Thymus (tissue), 14 donors: ENCODE data around the gene ANKRD18A. TPM values are rescaled to one million over a fixed set of nuclear protein-coding genes. Genes with fewer than 3 reads are reported as not detected.

Experiments
- DNase-seq, 9 donors: peaks; one replicate each; pipeline ENCODE4 v3.0.0-alpha.2; 2013; ENCODE audit warnings: low spot score in 9 of 9, low read depth in 6 of 9, missing footprints in 1 of 9
- H3K27ac ChIP-seq, 2 donors: one replicate each; pipeline ENCODE4 v1.5.1; 2013; ENCODE audit warnings: control low read depth in 1 of 2, low read depth in 1 of 2, low read length in 1 of 2, mild to moderate bottlenecking in 1 of 2, moderate library complexity in 1 of 2
- H3K27me3 ChIP-seq, 2 donors: one replicate each; pipeline ENCODE4 v1.5.1; 2013; ENCODE audit warnings: low read length in 1 of 2; ENCODE audit not compliant: control insufficient read depth in 2 of 2, insufficient read depth in 1 of 2
- H3K36me3 ChIP-seq, 2 donors: one replicate each; pipeline ENCODE4 v1.5.1; 2013; ENCODE audit warnings: low read length in 1 of 2, mild to moderate bottlenecking in 1 of 2, moderate library complexity in 1 of 2; ENCODE audit not compliant: control insufficient read depth in 2 of 2, insufficient read depth in 2 of 2
- H3K4me1 ChIP-seq, 2 donors: one replicate each; pipeline ENCODE4 v1.5.1; 2013; ENCODE audit warnings: low read length in 2 of 2; ENCODE audit not compliant: control insufficient read depth in 2 of 2, insufficient read depth in 2 of 2
- H3K4me3 ChIP-seq, 2 donors: one replicate each; pipeline ENCODE4 v1.5.1; 2013; ENCODE audit warnings: low read length in 2 of 2, control low read depth in 1 of 2, mild to moderate bottlenecking in 1 of 2
- H3K9me3 ChIP-seq, 2 donors: one replicate each; pipeline ENCODE4 v1.5.1; 2013; ENCODE audit warnings: low read length in 1 of 2, mild to moderate bottlenecking in 1 of 2; ENCODE audit not compliant: control insufficient read depth in 2 of 2, insufficient read depth in 1 of 2
- WGBS: extraction: QIAGEN DNeasy Blood & Tissue Kit; methylation state at CpG from one replicate; pipeline ENCODE4 v1.1.7; 2013; 5-methylcytosine and 5-hydroxymethylcytosine counted together
- long read RNA-seq, 10 donors: transcript quantifications; one replicate each; lab custom pipeline, GENCODE V29; 2026
- polyA plus RNA-seq: library from polyadenylated mRNA; stranded (reverse); fragments of 200-250 nt; gene quantifications from one replicate; pipeline ENCODE4 v1.2.3, GENCODE V29; 2013
- total RNA-seq: library from RNA; stranded (reverse); fragments of 120-200 nt; gene quantifications from one replicate; pipeline ENCODE4 v1.2.4, GENCODE V29; 2013
- donor health status: healthy.

ANKRD18A gene
- total RNA-seq (2.8 TPM), polyA plus RNA-seq (9.2 TPM)
- long read RNA-seq, donor 1, result 0 reads
- long read RNA-seq, donor 2, result 0 reads
- long read RNA-seq, donor 3, result 0 reads
- long read RNA-seq, donor 4, result 0 reads
- long read RNA-seq, donor 5, result 0 reads
- long read RNA-seq, donor 6, result 0 reads
- long read RNA-seq, donor 7, result 0 reads
- long read RNA-seq, donor 8, result 0 reads
- long read RNA-seq, donor 9, result 0 reads
- long read RNA-seq, donor 10, result 0 reads

GRCh38 chr9:38620483-38621433 lies at the start of gene ANKRD18A:
ANKRD18A (minus strand) TSS chr9:38620596; CDS start chr9:38620285, 311 bp downstream.
- WGBS, result 2% methylated on average over 76 of the region's 76 CpGs
- H3K9me3 ChIP-seq, result peaks cover 0 to 1% of the 10 kb centered on the region in 2 donors
- peaks cover 31 to 49% of the 10 kb centered on the region in 2 donors for H3K27me3 ChIP-seq
- peak within 1 kb of the TSS; percentile 15 to 32 for H3K27ac ChIP-seq
- peaks cover 0 to 4% of the 10 kb centered on the region in 2 donors for H3K4me1 ChIP-seq
- H3K36me3 ChIP-seq, result no peaks in the 10 kb centered on the region
- H3K4me3 ChIP-seq, result peak within 1 kb of the TSS; percentile 34 to 45
- peak in 5 of 9 donors; percentile 5 to 47 (median 25) for DNase-seq

GRCh38 chr9:38668791-38669466 lies 48.5 kb upstream of the ANKRD18A start:
- Histone ChIP-seq H3K27ac (no peak overlapping the region), H3K4me3 (no peak overlapping the region), H3K9me3 (no peaks in the 10 kb centered on the region), H3K27me3 (no peaks in the 10 kb centered on the region), H3K36me3 (no peaks in the 10 kb centered on the region), H3K4me1 (no peaks in the 10 kb centered on the region)
- no peak for DNase-seq
- WGBS, result 94% methylated on average over 10 of the region's 10 CpGs

- DNase-seq, result no peak
- Histone ChIP-seq H3K9me3 (no peaks in the 10 kb centered on the region), H3K4me1 (no peaks in the 10 kb centered on the region), H3K36me3 (no peaks in the 10 kb centered on the region), H3K4me3 (no peak overlapping the region), H3K27me3 (no peaks in the 10 kb centered on the region), H3K27ac (no peak overlapping the region)
- WGBS, result 77% methylated on average over 8 of the region's 8 CpGs
Measured at GRCh38 chr9:38662763-38663593, 42.6 kb upstream of the ANKRD18A start.

- Histone ChIP-seq H3K27ac (no peak overlapping the region), H3K36me3 (no peaks in the 10 kb centered on the region), H3K9me3 (no peaks in the 10 kb centered on the region), H3K27me3 (no peaks in the 10 kb centered on the region), H3K4me3 (no peak overlapping the region), H3K4me1 (no peaks in the 10 kb centered on the region)
- 96% methylated on average over 7 of the region's 7 CpGs for WGBS
- DNase-seq, result no peak
Measured at GRCh38 chr9:38659538-38659937, 39.1 kb upstream of the ANKRD18A start.

GRCh38 chr9:38656896-38657295 lies 36.5 kb upstream of the ANKRD18A start:
- no peaks in the 10 kb centered on the region for H3K36me3 ChIP-seq
- no peak overlapping the region for H3K27ac ChIP-seq
- no peak overlapping the region for H3K4me3 ChIP-seq
- WGBS, result 90% methylated on average over 5 of the region's 5 CpGs
- no peaks in the 10 kb centered on the region for H3K4me1 ChIP-seq
- no peaks in the 10 kb centered on the region for H3K9me3 ChIP-seq
- DNase-seq, result no peak
- H3K27me3 ChIP-seq, result no peaks in the 10 kb centered on the region

GRCh38 chr9:38652486-38652885 lies 32.1 kb upstream of the ANKRD18A start:
- Histone ChIP-seq H3K4me1 (no peaks in the 10 kb centered on the region), H3K27me3 (no peaks in the 10 kb centered on the region), H3K36me3 (no peaks in the 10 kb centered on the region), H3K27ac (no peak overlapping the region), H3K9me3 (no peaks in the 10 kb centered on the region), H3K4me3 (no peak overlapping the region)
- WGBS, result 91% methylated on average over 7 of the region's 7 CpGs
- DNase-seq, result no peak

- no peak overlapping the region for H3K4me3 ChIP-seq
- WGBS, result 85% methylated on average over 2 of the region's 2 CpGs
- no peaks in the 10 kb centered on the region for H3K36me3 ChIP-seq
- H3K27ac ChIP-seq, result no peak overlapping the region
- no peak for DNase-seq
- no peaks in the 10 kb centered on the region for H3K4me1 ChIP-seq
- H3K9me3 ChIP-seq, result no peaks in the 10 kb centered on the region
- no peaks in the 10 kb centered on the region for H3K27me3 ChIP-seq
Measured at GRCh38 chr9:38652044-38652443, 31.6 kb upstream of the ANKRD18A start.

- no peak overlapping the region for H3K4me3 ChIP-seq
- H3K27me3 ChIP-seq, result no peaks in the 10 kb centered on the region
- 88% methylated on average over 8 of the region's 8 CpGs for WGBS
- no peak for DNase-seq
- H3K36me3 ChIP-seq, result no peaks in the 10 kb centered on the region
- H3K9me3 ChIP-seq, result no peaks in the 10 kb centered on the region
- no peak overlapping the region for H3K27ac ChIP-seq
- H3K4me1 ChIP-seq, result no peaks in the 10 kb centered on the region
Measured at GRCh38 chr9:38651400-38652042, 31.1 kb upstream of the ANKRD18A start.
